ENCODE results near the gene ABHD4.
"Not testable (repeated sequence)": the region's sequence is repeated elsewhere in the genome, so short reads cannot be mapped to it uniquely, and the experiment has no call there.

DNA sequence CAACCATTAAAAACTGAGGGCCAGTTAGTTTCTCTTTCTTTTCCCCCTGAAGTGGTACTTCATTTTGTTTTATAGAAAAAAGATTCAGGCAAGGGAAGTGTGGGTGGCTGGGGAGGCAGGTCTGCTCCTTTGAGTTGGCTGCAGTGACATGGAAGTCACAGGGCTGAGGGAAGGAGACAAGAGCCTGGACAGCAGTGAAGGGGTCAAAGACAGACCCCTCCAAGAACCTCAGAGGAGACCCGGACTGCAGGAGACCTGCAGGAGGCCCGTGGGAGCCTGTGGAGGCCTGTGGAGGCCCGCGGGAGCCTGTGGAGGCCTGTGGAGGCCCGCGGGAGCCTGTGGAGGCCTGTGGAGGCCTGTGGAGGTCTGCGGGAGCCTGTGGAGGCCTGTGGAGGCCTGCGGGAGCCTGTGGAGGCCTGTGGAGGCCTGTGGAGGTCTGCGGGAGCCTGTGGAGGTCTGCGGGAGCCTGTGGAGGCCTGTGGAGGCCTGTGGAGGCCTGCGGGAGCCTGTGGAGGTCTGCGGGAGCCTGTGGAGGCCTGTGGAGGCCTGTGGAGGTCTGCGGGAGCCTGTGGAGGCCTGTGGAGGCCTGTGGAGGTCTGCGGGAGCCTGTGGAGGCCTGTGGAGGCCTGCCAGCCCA is 44.1 kb upstream of the ABHD4 start:
- TF ChIP-seq, protein P1, sequence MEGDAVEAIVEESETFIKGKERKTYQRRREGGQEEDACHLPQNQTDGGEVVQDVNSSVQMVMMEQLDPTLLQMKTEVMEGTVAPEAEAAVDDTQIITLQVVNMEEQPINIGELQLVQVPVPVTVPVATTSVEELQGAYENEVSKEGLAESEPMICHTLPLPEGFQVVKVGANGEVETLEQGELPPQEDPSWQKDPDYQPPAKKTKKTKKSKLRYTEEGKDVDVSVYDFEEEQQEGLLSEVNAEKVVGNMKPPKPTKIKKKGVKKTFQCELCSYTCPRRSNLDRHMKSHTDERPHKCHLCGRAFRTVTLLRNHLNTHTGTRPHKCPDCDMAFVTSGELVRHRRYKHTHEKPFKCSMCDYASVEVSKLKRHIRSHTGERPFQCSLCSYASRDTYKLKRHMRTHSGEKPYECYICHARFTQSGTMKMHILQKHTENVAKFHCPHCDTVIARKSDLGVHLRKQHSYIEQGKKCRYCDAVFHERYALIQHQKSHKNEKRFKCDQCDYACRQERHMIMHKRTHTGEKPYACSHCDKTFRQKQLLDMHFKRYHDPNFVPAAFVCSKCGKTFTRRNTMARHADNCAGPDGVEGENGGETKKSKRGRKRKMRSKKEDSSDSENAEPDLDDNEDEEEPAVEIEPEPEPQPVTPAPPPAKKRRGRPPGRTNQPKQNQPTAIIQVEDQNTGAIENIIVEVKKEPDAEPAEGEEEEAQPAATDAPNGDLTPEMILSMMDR (IDR thresholded peaks at IDR 0.05), result not testable (repeated sequence)
- TF ChIP-seq POLR2A (IDR thresholded peaks at IDR 0.05; ENCODE audit: low read depth); POLR2AphosphoS5 (IDR thresholded peaks at IDR 0.05): not testable (repeated sequence)
